ENCODE data around the gene SETD1B. TPM values are rescaled to one million over a fixed set of nuclear protein-coding genes. Genes with fewer than 3 reads are reported as not detected.

The SETD1B gene
- total and polyA plus RNA-seq, 2 donors (not counting 1 experiment from before 2014, with no cell fraction given): 7.9 to 61.4 TPM

GRCh38 chr12:121798787-121799155, 5.0 kb upstream of the SETD1B start:
- peaks cover 47% of the 10 kb centered on the region for H3K4me1 Mint-ChIP-seq
- H2AFZ ChIP-seq (ENCODE audit: insufficient read depth, low read depth, low read length, poor library complexity, severe bottlenecking): no peak overlapping the region
- peak overlapping the region; percentile 94 for H3K4me2 ChIP-seq (replicated peaks; ENCODE audit: low read depth, low read length, poor library complexity, severe bottlenecking)
- TF ChIP-seq CTCF (IDR thresholded peaks at IDR 0.05): no peak
- no peak for TF ChIP-seq EZH2 (IDR thresholded peaks at IDR 0.05; ENCODE audit: borderline replicate concordance, insufficient read depth, low read depth, low read length, poor library complexity, severe bottlenecking)
- H4K20me1 ChIP-seq (ENCODE audit: control insufficient read depth, insufficient read depth, low read length, poor library complexity, severe bottlenecking): peaks cover 32% of the 10 kb centered on the region
- H3K27me3 ChIP-seq (replicated peaks in 1 of 4; ENCODE audit: control extremely low read depth in 1 of 4, control insufficient read depth in 3 of 4, insufficient read depth in 4 of 4, low read length in 3 of 4): no peaks in the 10 kb centered on the region
- DNase-seq (no peak), ATAC-seq (ENCODE audit: low read depth) (no peak)
- intact Hi-C loops (cut with micrococcal nuclease): loop anchor here (10.0 kb wide), 1 partner anchor 226 kb away; the partner anchor contains the start of gene BCL7A
- peak overlapping the region; percentile 88 for H3K4me3 Mint-ChIP-seq
- H3K79me2 ChIP-seq (ENCODE audit: control insufficient read depth, insufficient read depth, low read length): peaks cover 45% of the 10 kb centered on the region
- POLR2A ChIA-PET: interaction anchor here (1.1 to 2.5 kb wide), 3 partner anchors 8 to 17 kb away, joined by 3 to 19 read pairs (median 10); no protein-coding TSS in a partner anchor
- peaks cover 3 to 24% of the 10 kb centered on the region in 2 experiments for H3K36me3 ChIP-seq (replicated peaks in 1 of 2; ENCODE audit: control extremely low read depth in 1 of 2, control insufficient read depth in 1 of 2, extremely low read depth in 1 of 2, insufficient read depth in 2 of 2, low read length in 1 of 2)
- H3K4me3 ChIP-seq (ENCODE audit: control extremely low read depth in 1 of 5, extremely low read depth in 1 of 5, insufficient read depth in 1 of 5, low read depth in 2 of 5, low read length in 4 of 5): no peak overlapping the region
- WGBS (ENCODE audit: insufficient coverage): 91% methylated on average over 10 of the region's 10 CpGs
- H3K9ac ChIP-seq (ENCODE audit: low read length): no peak overlapping the region
- no peaks in the 10 kb centered on the region for H3K27me3 Mint-ChIP-seq
- H3K27ac ChIP-seq (ENCODE audit: low read length in 2 of 2): peak overlapping the region in 1 of 2 donors; percentile 76
- peak overlapping the region; percentile 93 for H3K27ac Mint-ChIP-seq
- no peaks in the 10 kb centered on the region for H3K9me3 Mint-ChIP-seq (ENCODE audit: insufficient read depth)
- CTCF ChIA-PET: interaction anchor here (1.3 to 33.5 kb wide), 5 partner anchors 4 to 119 kb away, joined by 4 to 1947 read pairs (median 6); partner anchors contain the start of genes CFAP251, PSMD9, RHOF and SETD1B
- H3K9me3 ChIP-seq (ENCODE audit: control extremely low read depth in 1 of 3, control insufficient read depth in 2 of 3, insufficient read depth in 1 of 3, low read length in 2 of 3): no peaks in the 10 kb centered on the region
- H3K4me1 ChIP-seq (ENCODE audit: control insufficient read depth in 2 of 2, insufficient read depth in 2 of 2, low read length in 2 of 2): peaks cover 19 to 45% of the 10 kb centered on the region in 2 donors

GRCh38 chr12:121799156-121799841, 4.5 kb upstream of the SETD1B start:
- WGBS (ENCODE audit: insufficient coverage): 47% methylated on average over 16 of the region's 30 CpGs
- Histone ChIP-seq H3K27ac (ENCODE audit: low read length in 2 of 2) (peak overlapping the region; percentile 71 to 91), H3K79me2 (ENCODE audit: control insufficient read depth, insufficient read depth, low read length) (peaks cover 42% of the 10 kb centered on the region), H3K27me3 (replicated peaks in 1 of 4; ENCODE audit: control extremely low read depth in 1 of 4, control insufficient read depth in 3 of 4, insufficient read depth in 4 of 4, low read length in 3 of 4) (no peaks in the 10 kb centered on the region), H3K9me3 (ENCODE audit: control extremely low read depth in 1 of 3, control insufficient read depth in 2 of 3, insufficient read depth in 1 of 3, low read length in 2 of 3) (no peaks in the 10 kb centered on the region), H2AFZ (ENCODE audit: insufficient read depth, low read depth, low read length, poor library complexity, severe bottlenecking) (peak overlapping the region; percentile 64), H3K4me1 (ENCODE audit: control insufficient read depth in 2 of 2, insufficient read depth in 2 of 2, low read length in 2 of 2) (peaks cover 19 to 41% of the 10 kb centered on the region in 2 donors), H3K36me3 (replicated peaks in 1 of 2; ENCODE audit: control extremely low read depth in 1 of 2, control insufficient read depth in 1 of 2, extremely low read depth in 1 of 2, insufficient read depth in 2 of 2, low read length in 1 of 2) (peaks cover 3 to 24% of the 10 kb centered on the region in 2 experiments), H4K20me1 (ENCODE audit: control insufficient read depth, insufficient read depth, low read length, poor library complexity, severe bottlenecking) (peaks cover 32% of the 10 kb centered on the region), H3K9ac (ENCODE audit: low read length) (peak overlapping the region; percentile 81), H3K4me2 (replicated peaks; ENCODE audit: low read depth, low read length, poor library complexity, severe bottlenecking) (peak overlapping the region; percentile 94), H3K4me3 (ENCODE audit: control extremely low read depth in 1 of 5, extremely low read depth in 1 of 5, insufficient read depth in 1 of 5, low read depth in 2 of 5, low read length in 4 of 5) (peak overlapping the region; percentile 6 to 89 (median 74))
- peak overlapping the region; percentile 93 for H3K27ac Mint-ChIP-seq
- DNase-seq: no peak
- no peaks in the 10 kb centered on the region for H3K27me3 Mint-ChIP-seq
- CTCF ChIA-PET: interaction anchor here (0.7 to 33.5 kb wide), 5 partner anchors 3 to 92 kb away, joined by 3 to 1947 read pairs (median 6); partner anchors contain the start of genes PSMD9, RHOF, SETD1B and TMEM120B
- H3K4me1 Mint-ChIP-seq: peaks cover 45% of the 10 kb centered on the region
- TF ChIP-seq EZH2 (IDR thresholded peaks at IDR 0.05; ENCODE audit: borderline replicate concordance, insufficient read depth, low read depth, low read length, poor library complexity, severe bottlenecking): no peak
- intact Hi-C loops (cut with micrococcal nuclease): loop anchor here (10.0 kb wide), 1 partner anchor 226 kb away; the partner anchor contains the start of gene BCL7A
- no peak for ATAC-seq (ENCODE audit: low read depth)
- H3K9me3 Mint-ChIP-seq (ENCODE audit: insufficient read depth): no peaks in the 10 kb centered on the region
- H3K4me3 Mint-ChIP-seq: peak overlapping the region; percentile 88
- POLR2A ChIA-PET: interaction anchor here (0.8 to 13.7 kb wide), 5 partner anchors 6 to 89 kb away, joined by 3 to 267 read pairs (median 10); partner anchors contain the start of genes PSMD9 and RHOF
